ENCODE data around the gene ACOX2. TPM values are rescaled to one million over a fixed set of nuclear protein-coding genes. Genes with fewer than 3 reads are reported as not detected.
A peak's percentile ranks its signal among the peaks of the same experiment; 100 is the strongest.

The ACOX2 gene
- total RNA-seq, result not detected in 2 replicates

DNA sequence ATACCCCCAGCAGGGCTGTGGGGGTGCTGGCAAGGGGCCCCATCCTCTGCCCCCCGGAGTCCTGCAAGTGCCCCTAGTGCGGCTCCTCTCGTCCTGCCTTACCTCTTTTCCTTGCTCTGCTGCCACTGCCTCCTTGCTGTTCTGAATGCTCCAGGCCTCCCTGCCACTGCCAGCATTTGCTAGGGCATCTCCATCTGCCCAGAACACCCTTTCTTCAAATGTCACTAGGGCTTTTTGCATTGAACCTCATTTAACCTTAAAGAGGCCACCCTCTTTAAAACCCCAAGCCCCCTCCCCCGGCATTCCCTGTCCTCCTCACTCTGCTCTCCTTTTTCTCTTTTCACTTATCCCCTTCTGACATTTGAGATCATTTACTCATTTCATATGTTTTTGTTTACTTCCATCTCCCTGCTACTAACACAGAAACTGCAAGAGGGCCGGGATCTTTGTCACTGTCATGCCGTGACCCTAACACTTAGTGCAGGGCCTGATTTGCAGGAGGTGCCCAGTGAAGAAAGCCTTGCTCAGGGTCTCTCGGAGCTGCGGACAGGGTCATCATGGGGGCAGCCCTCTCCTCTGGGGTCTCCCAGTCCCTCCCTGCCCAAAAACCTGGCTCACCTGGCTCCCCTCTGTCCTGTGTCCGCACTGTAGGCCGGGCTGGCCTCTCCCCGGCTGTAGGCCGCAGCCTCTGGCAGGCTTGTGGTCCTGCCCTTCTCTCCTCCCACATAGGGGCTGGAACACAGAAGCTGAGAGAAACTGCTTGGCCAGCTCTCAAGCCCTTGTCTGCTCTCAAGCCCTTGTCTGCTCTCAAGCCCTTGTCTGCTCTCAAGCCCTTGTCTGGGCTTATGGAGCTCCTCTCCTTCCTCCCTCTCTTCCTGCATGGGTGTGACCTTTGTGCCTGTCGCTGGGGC lies at the start of gene ACOX2:
ACOX2 (minus strand) TSS at position 690 of the 911 bp plus-strand sequence. CDS start 2,084 bp downstream, outside the sequence.
- intact Hi-C loops (cut with micrococcal nuclease), result no loop called here
- no peak for DNase-seq
- H3K4me1 Mint-ChIP-seq, result peaks cover 16% of the 10 kb centered on the region
- peaks cover 14% of the 10 kb centered on the region for H3K27me3 Mint-ChIP-seq
- no peak within 1 kb of the TSS for H3K27ac Mint-ChIP-seq
- H3K9me3 Mint-ChIP-seq, result no peaks in the 10 kb centered on the region
- no peaks in the 10 kb centered on the region for H3K36me3 Mint-ChIP-seq (ENCODE audit: low read depth)
- no peak within 1 kb of the TSS for H3K4me3 Mint-ChIP-seq

GRCh38 chr3:58585994-58586393 lies 49.0 kb upstream of the ACOX2 start:
- peak overlapping the region; percentile 89 for H3K4me3 Mint-ChIP-seq
- DNase-seq, result no peak
- peaks cover 3% of the 10 kb centered on the region for H3K36me3 Mint-ChIP-seq (ENCODE audit: low read depth)
- H3K4me1 Mint-ChIP-seq, result peaks cover 19% of the 10 kb centered on the region
- H3K9me3 Mint-ChIP-seq, result peaks cover 4% of the 10 kb centered on the region
- intact Hi-C loops (cut with micrococcal nuclease), result no loop called here
- peaks cover 58% of the 10 kb centered on the region for H3K27me3 Mint-ChIP-seq
- H3K27ac Mint-ChIP-seq, result no peak overlapping the region

DNA sequence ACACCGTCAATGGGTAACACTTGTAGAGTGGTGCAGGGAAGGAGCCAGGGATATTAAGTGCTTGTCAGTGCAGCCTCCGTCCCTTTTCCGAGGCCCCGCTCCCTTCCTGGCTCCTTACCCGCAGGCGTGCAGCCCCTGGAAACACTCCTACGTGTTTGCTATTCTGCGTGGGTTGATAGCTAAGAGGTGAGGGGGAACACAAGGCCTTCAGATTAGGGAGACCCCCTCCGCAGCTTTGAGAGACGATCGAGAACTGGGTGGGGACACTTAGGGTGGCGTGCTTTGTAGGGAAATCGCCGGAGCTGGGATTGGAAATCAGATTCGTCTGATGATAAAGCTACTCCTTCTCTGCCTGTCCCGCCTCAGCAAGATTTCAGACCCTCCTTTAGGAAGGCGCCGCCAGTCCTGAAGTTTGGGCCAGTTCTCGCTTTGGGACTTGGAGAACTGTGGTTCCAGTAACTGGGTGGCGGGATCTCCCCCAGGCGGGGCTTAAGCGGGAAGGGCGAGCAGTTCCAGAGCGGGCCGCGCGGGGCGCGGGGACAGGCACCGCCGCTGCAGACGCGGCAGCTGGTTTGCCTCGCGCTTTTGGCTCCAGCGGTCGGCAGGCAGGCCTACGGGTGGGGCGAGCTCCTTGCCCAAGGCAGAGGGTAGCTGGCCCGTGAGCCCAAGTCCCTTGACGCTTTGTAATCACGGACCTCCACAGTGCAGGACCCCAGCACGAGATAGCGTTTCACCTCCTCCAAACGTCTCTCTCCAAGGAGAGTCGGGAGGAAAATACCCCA lies 48.2 kb upstream of the ACOX2 start:
- H3K27ac Mint-ChIP-seq, result no peak overlapping the region
- peaks cover 3% of the 10 kb centered on the region for H3K36me3 Mint-ChIP-seq (ENCODE audit: low read depth)
- intact Hi-C loops (cut with micrococcal nuclease), result no loop called here
- DNase-seq, result peak; percentile 85
- H3K4me3 Mint-ChIP-seq, result peak overlapping the region; percentile 89
- H3K27me3 Mint-ChIP-seq, result peaks cover 57% of the 10 kb centered on the region
- peaks cover 4% of the 10 kb centered on the region for H3K9me3 Mint-ChIP-seq
- H3K4me1 Mint-ChIP-seq, result peaks cover 19% of the 10 kb centered on the region

- intact Hi-C loops (cut with micrococcal nuclease), result no loop called here
- H3K27ac Mint-ChIP-seq, result no peak overlapping the region
- peak overlapping the region; percentile 89 for H3K4me3 Mint-ChIP-seq
- DNase-seq, result peak; percentile 58
- H3K27me3 Mint-ChIP-seq, result peaks cover 54% of the 10 kb centered on the region
- H3K9me3 Mint-ChIP-seq, result peaks cover 4% of the 10 kb centered on the region
- peaks cover 19% of the 10 kb centered on the region for H3K4me1 Mint-ChIP-seq
- H3K36me3 Mint-ChIP-seq (ENCODE audit: low read depth), result peaks cover 3% of the 10 kb centered on the region
Observed at GRCh38 chr3:58584690-58585004, 47.7 kb upstream of the ACOX2 start.

- no peak for DNase-seq
- Mint-ChIP-seq H3K36me3 (ENCODE audit: low read depth) (peaks cover 2% of the 10 kb centered on the region), H3K9me3 (peaks cover 4% of the 10 kb centered on the region), H3K27ac (no peak overlapping the region), H3K27me3 (peaks cover 35% of the 10 kb centered on the region), H3K4me3 (no peak overlapping the region), H3K4me1 (peaks cover 19% of the 10 kb centered on the region)
- intact Hi-C loops (cut with micrococcal nuclease), result no loop called here
Observed at GRCh38 chr3:58581328-58582091, 44.5 kb upstream of the ACOX2 start.

- H3K9me3 Mint-ChIP-seq, result no peaks in the 10 kb centered on the region
- H3K27me3 Mint-ChIP-seq, result peaks cover 29% of the 10 kb centered on the region
- no peaks in the 10 kb centered on the region for H3K36me3 Mint-ChIP-seq (ENCODE audit: low read depth)
- no peak overlapping the region for H3K4me3 Mint-ChIP-seq
- DNase-seq, result no peak
- peaks cover 16% of the 10 kb centered on the region for H3K4me1 Mint-ChIP-seq
- intact Hi-C loops (cut with micrococcal nuclease), result no loop called here
- H3K27ac Mint-ChIP-seq, result no peak overlapping the region
Observed at GRCh38 chr3:58580826-58581327, 43.9 kb upstream of the ACOX2 start.

DNA sequence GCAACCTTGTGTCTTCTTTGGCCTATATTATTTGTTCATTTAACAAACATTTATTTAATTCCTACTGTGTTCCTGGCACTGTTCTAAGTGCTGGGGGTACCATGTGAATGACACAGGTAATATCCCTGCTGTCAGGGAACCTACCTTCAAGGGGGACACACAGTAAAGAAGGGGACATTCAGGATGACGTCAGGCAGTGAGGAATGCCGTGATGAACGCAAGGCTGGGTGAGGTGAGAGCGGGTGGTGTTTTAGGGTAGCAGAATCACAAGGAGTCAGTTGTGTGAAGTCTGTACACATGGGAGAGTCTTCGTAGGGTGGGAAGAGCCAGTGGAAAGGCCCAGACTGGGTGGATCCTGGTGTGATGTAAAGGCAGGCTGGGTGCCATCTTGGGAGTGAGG lies 41.9 kb upstream of the ACOX2 start:
- H3K9me3 Mint-ChIP-seq, result no peaks in the 10 kb centered on the region
- H3K4me3 Mint-ChIP-seq, result no peak overlapping the region
- no peak overlapping the region for H3K27ac Mint-ChIP-seq
- H3K36me3 Mint-ChIP-seq (ENCODE audit: low read depth), result no peaks in the 10 kb centered on the region
- H3K4me1 Mint-ChIP-seq, result peaks cover 3% of the 10 kb centered on the region
- no peak for DNase-seq
- peaks cover 13% of the 10 kb centered on the region for H3K27me3 Mint-ChIP-seq
- intact Hi-C loops (cut with micrococcal nuclease), result no loop called here

DNA sequence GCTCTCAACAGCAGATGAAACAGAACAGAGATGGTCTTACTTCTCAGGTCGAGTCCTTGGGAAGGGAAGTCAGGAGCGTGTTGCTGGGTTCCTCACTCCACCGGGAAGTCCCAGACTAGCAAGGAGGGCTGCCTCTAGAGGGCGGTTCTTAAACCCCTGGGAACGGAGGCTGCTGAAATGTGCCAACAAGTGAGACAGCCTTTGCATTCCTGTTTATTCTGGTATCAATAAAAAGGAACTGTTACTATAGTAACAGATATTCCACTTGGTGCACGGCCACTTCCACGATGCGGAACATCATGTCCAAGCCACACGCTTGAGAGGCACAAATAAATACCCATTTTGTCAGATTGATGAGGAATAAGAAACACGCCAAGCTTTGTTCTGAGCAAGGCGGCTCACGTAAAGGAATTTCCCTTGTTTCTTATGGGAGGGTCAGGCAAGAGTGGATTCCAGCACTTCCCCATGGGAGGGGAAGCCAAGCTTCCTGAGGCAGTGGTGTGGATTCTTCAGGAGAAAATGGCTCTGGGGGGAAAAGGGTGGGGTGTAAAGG lies 40.4 kb upstream of the ACOX2 start, which contains the start of gene FAM107A:
FAM107A (minus strand) TSS at position 123 of the 553 bp plus-strand sequence. CDS start 7,531 bp downstream, outside the sequence.
- intact Hi-C loops (cut with micrococcal nuclease), result no loop called here
- peaks cover 11% of the 10 kb centered on the region for H3K27me3 Mint-ChIP-seq
- H3K4me1 Mint-ChIP-seq, result peaks cover 3% of the 10 kb centered on the region
- H3K27ac Mint-ChIP-seq, result no peak within 1 kb of the TSS
- H3K9me3 Mint-ChIP-seq, result no peaks in the 10 kb centered on the region
- no peaks in the 10 kb centered on the region for H3K36me3 Mint-ChIP-seq (ENCODE audit: low read depth)
- DNase-seq, result no peak
- no peak within 1 kb of the TSS for H3K4me3 Mint-ChIP-seq

GRCh38 chr3:58576716-58577115 lies 39.7 kb upstream of the ACOX2 start:
- Mint-ChIP-seq H3K36me3 (ENCODE audit: low read depth) (no peaks in the 10 kb centered on the region), H3K9me3 (no peaks in the 10 kb centered on the region), H3K27ac (no peak overlapping the region), H3K4me1 (peaks cover 3% of the 10 kb centered on the region), H3K4me3 (no peak overlapping the region), H3K27me3 (peaks cover 15% of the 10 kb centered on the region)
- DNase-seq, result no peak
- intact Hi-C loops (cut with micrococcal nuclease), result no loop called here

- Mint-ChIP-seq H3K27me3 (peaks cover 13% of the 10 kb centered on the region), H3K4me1 (no peaks in the 10 kb centered on the region), H3K4me3 (no peak overlapping the region), H3K36me3 (ENCODE audit: low read depth) (no peaks in the 10 kb centered on the region), H3K27ac (no peak overlapping the region), H3K9me3 (no peaks in the 10 kb centered on the region)
- DNase-seq, result no peak
- intact Hi-C loops (cut with micrococcal nuclease), result no loop called here
Observed at GRCh38 chr3:58575971-58576652, 39.1 kb upstream of the ACOX2 start.

GRCh38 chr3:58574682-58575081 lies 37.7 kb upstream of the ACOX2 start:
- Mint-ChIP-seq H3K27me3 (peaks cover 11% of the 10 kb centered on the region), H3K9me3 (no peaks in the 10 kb centered on the region), H3K4me3 (no peak overlapping the region), H3K36me3 (ENCODE audit: low read depth) (no peaks in the 10 kb centered on the region), H3K27ac (no peak overlapping the region), H3K4me1 (no peaks in the 10 kb centered on the region)
- DNase-seq, result no peak
- intact Hi-C loops (cut with micrococcal nuclease), result no loop called here

GRCh38 chr3:58574106-58574505 lies 37.1 kb upstream of the ACOX2 start:
- Mint-ChIP-seq H3K9me3 (no peaks in the 10 kb centered on the region), H3K27me3 (peaks cover 11% of the 10 kb centered on the region), H3K27ac (no peak overlapping the region), H3K36me3 (ENCODE audit: low read depth) (no peaks in the 10 kb centered on the region), H3K4me3 (no peak overlapping the region), H3K4me1 (no peaks in the 10 kb centered on the region)
- no peak for DNase-seq
- intact Hi-C loops (cut with micrococcal nuclease), result no loop called here

DNA sequence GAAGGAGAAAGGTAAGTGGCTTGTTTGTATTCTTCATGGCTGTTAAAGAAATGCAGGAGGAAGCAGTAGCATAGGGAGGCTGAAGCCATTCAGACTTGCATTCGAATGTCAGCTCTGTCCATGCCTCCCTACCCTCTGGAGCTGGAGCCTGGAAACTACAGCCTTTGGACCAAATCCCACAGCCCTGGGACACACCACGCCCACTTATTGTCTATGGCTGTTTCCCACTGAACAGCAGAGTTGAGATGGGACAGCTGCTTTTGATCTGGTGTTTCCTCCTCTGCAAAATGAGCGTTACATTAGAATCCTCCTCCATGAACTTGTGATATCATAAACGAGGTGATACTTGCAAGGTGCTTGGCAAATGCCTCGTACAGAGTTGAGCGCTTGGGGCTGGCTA lies 36.6 kb upstream of the ACOX2 start:
- intact Hi-C loops (cut with micrococcal nuclease), result no loop called here
- Mint-ChIP-seq H3K4me1 (peaks cover 3% of the 10 kb centered on the region), H3K27me3 (peaks cover 11% of the 10 kb centered on the region), H3K4me3 (no peak overlapping the region), H3K9me3 (no peaks in the 10 kb centered on the region), H3K27ac (no peak overlapping the region), H3K36me3 (ENCODE audit: low read depth) (no peaks in the 10 kb centered on the region)
- no peak for DNase-seq

All from activated CD4-positive, alpha-beta T cell treated with anti-CD3 and anti-CD28 coated beads, Interleukin-2, amount 10 ng/mL, durations not matched to agents 24 days and 14 days (primary cell).